GM23338 (cell line): ENCODE measurements around the gene CEP72. TPM values are rescaled to one million over a fixed set of nuclear protein-coding genes. Genes with fewer than 3 reads are reported as not detected.
"Not testable (repeated sequence)": the region's sequence is repeated elsewhere in the genome, so short reads cannot be mapped to it uniquely, and the experiment has no call there.

ENCODE experiments used
- ATAC-seq: fragments of 200-7000 bp; cut with Tn5 transposase; 3 replicates; pipeline ENCODE4 v1.9.1; 2020
- DNase-seq: peaks from one replicate; pipeline ENCODE4 v3.0.0-alpha.2; 2015; ENCODE audit warnings: low spot score
- H2AFZ ChIP-seq: fragments of 200-600 bp; sonication (generic); 2 replicates; pipeline ENCODE4 v1.8.0; 2016; ENCODE audit warnings: antibody characterized with exemption, mild to moderate bottlenecking, moderate library complexity
- H3F3A ChIP-seq: fragments of 200-600 bp; sonication (generic); replicated peaks from 2 replicates; pipeline ENCODE4 v1.8.0; 2017; ENCODE audit warnings: antibody characterized with exemption, mixed run types, low read depth
- H3K27ac ChIP-seq: fragments of 200-600 bp; sonication (generic); 2 replicates; pipeline ENCODE4 v1.6.1; 2016; ENCODE audit warnings: low read depth
- H3K27me3 ChIP-seq: fragments of 200-600 bp; sonication (generic); 2 replicates; pipeline ENCODE4 v1.8.0; 2016; ENCODE audit warnings: mild to moderate bottlenecking, mixed run types, moderate library complexity; ENCODE audit not compliant: insufficient read depth
- H3K36me3 ChIP-seq: fragments of 200-600 bp; sonication (generic); 2 replicates; pipeline ENCODE4 v1.8.0; 2016; ENCODE audit warnings: mild to moderate bottlenecking; ENCODE audit not compliant: insufficient read depth
- H3K4me1 ChIP-seq: fragments of 200-600 bp; sonication (generic); 2 replicates; pipeline ENCODE4 v1.8.0; 2016; ENCODE audit warnings: mild to moderate bottlenecking, moderate library complexity; ENCODE audit not compliant: insufficient read depth
- H3K4me2 ChIP-seq: fragments of 200-600 bp; sonication (generic); 2 replicates; pipeline ENCODE4 v1.7.1; 2017; ENCODE audit warnings: mixed run types
- H3K4me3 ChIP-seq: fragments of 200-600 bp; sonication (generic); 2 replicates; pipeline ENCODE4 v1.6.1; 2016; ENCODE audit warnings: mixed run types
- H3K79me2 ChIP-seq: fragments of 200-600 bp; sonication (generic); replicated peaks from 2 replicates; pipeline ENCODE4 v1.8.0; 2017; ENCODE audit warnings: mild to moderate bottlenecking; ENCODE audit not compliant: insufficient read depth
- H3K9me2 ChIP-seq: fragments of 200-600 bp; sonication (generic); 2 replicates; pipeline ENCODE4 v1.8.0; 2017; ENCODE audit not compliant: insufficient read depth
- H4K20me1 ChIP-seq: fragments of 200-600 bp; sonication (generic); replicated peaks from 2 replicates; pipeline ENCODE4 v1.8.0; 2017; ENCODE audit warnings: mild to moderate bottlenecking; ENCODE audit not compliant: insufficient read depth
- H3K27ac Mint-ChIP-seq: 2 replicates; pipeline ENCODE4 v1.8.0; 2020; ENCODE audit warnings: inconsistent platforms, mild to moderate bottlenecking, moderate library complexity, mixed read lengths
- H3K27me3 Mint-ChIP-seq: 3 replicates; pipeline ENCODE4 v1.8.0; 2022; ENCODE audit warnings: low read depth, mild to moderate bottlenecking, moderate library complexity, mixed read lengths, inconsistent platforms; ENCODE audit not compliant: insufficient read depth, poor library complexity
- H3K36me3 Mint-ChIP-seq: 3 replicates; pipeline ENCODE4 v1.8.0; 2021; ENCODE audit warnings: low read depth, mild to moderate bottlenecking, inconsistent platforms, moderate library complexity, mixed read lengths
- H3K4me1 Mint-ChIP-seq: 3 replicates; pipeline ENCODE4 v1.8.0; 2020; ENCODE audit warnings: mild to moderate bottlenecking, inconsistent platforms, mixed read lengths
- H3K4me3 Mint-ChIP-seq: 3 replicates; pipeline ENCODE4 v1.8.0; 2021; ENCODE audit warnings: moderate library complexity, mild to moderate bottlenecking, inconsistent platforms, mixed read lengths
- H3K9me3 Mint-ChIP-seq: 3 replicates; pipeline ENCODE4 v1.8.0; 2020; ENCODE audit warnings: moderate library complexity, mild to moderate bottlenecking, inconsistent platforms, mixed read lengths
- CREB1 ChIP-seq: fragments of 250-450 bp; sonication (Bioruptor Pico); IDR thresholded peaks from 2 replicates; pipeline ENCODE4 v1.5.0; 2020; ENCODE audit warnings: low read depth, mild to moderate bottlenecking, moderate library complexity
- CTCF ChIP-seq, 2 experiments: fragments of 200-600 bp in 1 of 2; sonication (generic) in 1 of 2; conservative IDR thresholded peaks; 2 replicates each; pipeline versions ENCODE4 v1.5.1 to v1.6.1; 2016 to 2017; ENCODE audit warnings: antibody characterized with exemption in 2 of 2, low read depth in 2 of 2, mild to moderate bottlenecking in 2 of 2, moderate library complexity in 1 of 2
- ETS1 ChIP-seq: IDR thresholded peaks from 2 replicates; pipeline ENCODE4 v1.6.1; 2016; ENCODE audit warnings: antibody characterized with exemption
- NANOG ChIP-seq: IDR thresholded peaks from 2 replicates; pipeline ENCODE4 v1.6.1; 2016; ENCODE audit warnings: antibody characterized with exemption, borderline replicate concordance
- POLR2AphosphoS5 ChIP-seq: IDR thresholded peaks from 2 replicates; pipeline ENCODE4 v1.6.1; 2016; ENCODE audit warnings: antibody characterized with exemption, low read depth
- STAT1 ChIP-seq: IDR thresholded peaks from one replicate; pipeline ENCODE4 v1.6.1; 2016; ENCODE audit warnings: antibody characterized with exemption; ENCODE audit not compliant: unreplicated experiment
- ZNF331 ChIP-seq: fragments of 250-450 bp; sonication (Bioruptor Pico); IDR thresholded peaks from 2 replicates; pipeline ENCODE4 v1.5.0; 2020; ENCODE audit warnings: low read depth, mild to moderate bottlenecking, moderate library complexity
- ZNF462 ChIP-seq: fragments of 250-450 bp; sonication (Bioruptor Pico); IDR thresholded peaks from 2 replicates; pipeline ENCODE4 v1.5.0; 2020; ENCODE audit warnings: mild to moderate bottlenecking, moderate library complexity
- polyA plus RNA-seq: library from polyadenylated mRNA; unstranded; fragments of >200 nt; fragmentation: Nextera tagmentation; extraction: Ambion mirVana; gene quantifications from 2 replicates; pipeline ENCODE4 v1.2.1, GENCODE V29; 2016
- total RNA-seq: library from RNA; depleted of rRNA; stranded (reverse); fragments of >200 nt; shearing (Covaris generic); gene quantifications from 2 replicates; pipeline ENCODE4 v1.2.3, GENCODE V29; 2014

CEP72 gene
- total and polyA plus RNA-seq, 2 experiments from 2014 or later, result 15.5 to 27.1 TPM

GRCh38 chr5:685262-686171 lies 73.4 kb downstream of the CEP72 start:
- Histone ChIP-seq H3K4me3 (no peak overlapping the region), H3K9me2 (no peaks in the 10 kb centered on the region), H3K36me3 (no peaks in the 10 kb centered on the region), H3K79me2 (no peaks in the 10 kb centered on the region), H4K20me1 (no peaks in the 10 kb centered on the region), H3K4me1 (no peaks in the 10 kb centered on the region), H3K27ac (no peak overlapping the region), H3K27me3 (no peaks in the 10 kb centered on the region), H2AFZ (no peak overlapping the region), H3K4me2 (no peak overlapping the region), H3F3A (no peaks in the 10 kb centered on the region)
- Mint-ChIP-seq H3K27me3 (peaks cover 8% of the 10 kb centered on the region), H3K9me3 (no peaks in the 10 kb centered on the region), H3K36me3 (no peaks in the 10 kb centered on the region), H3K4me3 (no peak overlapping the region), H3K4me1 (no peaks in the 10 kb centered on the region), H3K27ac (no peak overlapping the region)
- DNase-seq, result no peak
- TF ChIP-seq ZNF462 (CRISPR knock-in tag) (no peak), POLR2AphosphoS5 (no peak), CREB1 (CRISPR knock-in tag) (no peak), ZNF331 (CRISPR knock-in tag) (no peak), NANOG (no peak), ETS1 (no peak), CTCF (conservative IDR thresholded peaks at IDR 0.05; ENCODE audit: low read depth in 2 of 2) (no peak), STAT1 (no peak)
- no peak for ATAC-seq

- H3K9me2 ChIP-seq, ATAC-seq, H3K4me3 Mint-ChIP-seq, H3K36me3 ChIP-seq, H3K4me2 ChIP-seq, H4K20me1 ChIP-seq, DNase-seq, H3K27me3 ChIP-seq, H2AFZ ChIP-seq, H3K79me2 ChIP-seq, H3K27ac ChIP-seq, H3K4me3 ChIP-seq, H3K27ac Mint-ChIP-seq, H3K9me3 Mint-ChIP-seq, H3K4me1 Mint-ChIP-seq, H3F3A ChIP-seq, H3K36me3 Mint-ChIP-seq, H3K4me1 ChIP-seq, H3K27me3 Mint-ChIP-seq: not testable (repeated sequence)
These were observed 74.0 kb downstream of the CEP72 start for GRCh38 chr5:686172-686523.

GRCh38 chr5:686936-687335 lies 74.8 kb downstream of the CEP72 start:
- H3K27me3 Mint-ChIP-seq, ATAC-seq, H3K4me2 ChIP-seq, H3K36me3 ChIP-seq, H3K4me3 ChIP-seq, H3K4me1 ChIP-seq, H4K20me1 ChIP-seq, H3K79me2 ChIP-seq, H3F3A ChIP-seq, H3K4me3 Mint-ChIP-seq, H3K27ac Mint-ChIP-seq, H2AFZ ChIP-seq, H3K27me3 ChIP-seq, H3K9me3 Mint-ChIP-seq, DNase-seq, H3K9me2 ChIP-seq, H3K36me3 Mint-ChIP-seq, H3K27ac ChIP-seq, H3K4me1 Mint-ChIP-seq: not testable (repeated sequence)
